HG02623 (cell line): ENCODE measurements around the gene C1orf21.
"Not testable (repeated sequence)": the region's sequence is repeated elsewhere in the genome, so short reads cannot be mapped to it uniquely, and the experiment has no call there.

ENCODE experiments used
- ATAC-seq: cut with Tn5 transposase; IDR thresholded peaks from one replicate; pipeline ENCODE4 v1.9.1; 2021; ENCODE audit warnings: moderate library complexity; ENCODE audit not compliant: unreplicated experiment

C1orf21 gene

DNA sequence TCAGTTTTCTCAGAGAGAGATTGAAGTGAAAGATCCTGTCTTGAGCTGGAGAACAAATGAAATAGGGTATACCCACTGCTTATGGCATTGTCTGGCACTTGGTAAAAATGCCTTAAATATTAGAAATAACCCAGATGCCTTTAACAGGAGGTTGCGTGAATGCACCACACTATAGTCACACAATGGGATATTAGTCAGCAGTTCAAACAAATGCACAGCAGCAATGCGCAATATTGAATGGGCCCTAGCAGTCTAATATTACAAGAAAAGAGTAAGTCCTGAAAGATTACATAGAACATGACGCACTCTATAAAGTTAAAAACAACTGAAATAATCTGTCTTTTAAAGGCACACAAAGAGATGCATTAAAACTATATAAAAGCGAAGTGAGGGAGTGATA, 206.8 kb downstream of the C1orf21 start:
- ATAC-seq, result no peak

DNA sequence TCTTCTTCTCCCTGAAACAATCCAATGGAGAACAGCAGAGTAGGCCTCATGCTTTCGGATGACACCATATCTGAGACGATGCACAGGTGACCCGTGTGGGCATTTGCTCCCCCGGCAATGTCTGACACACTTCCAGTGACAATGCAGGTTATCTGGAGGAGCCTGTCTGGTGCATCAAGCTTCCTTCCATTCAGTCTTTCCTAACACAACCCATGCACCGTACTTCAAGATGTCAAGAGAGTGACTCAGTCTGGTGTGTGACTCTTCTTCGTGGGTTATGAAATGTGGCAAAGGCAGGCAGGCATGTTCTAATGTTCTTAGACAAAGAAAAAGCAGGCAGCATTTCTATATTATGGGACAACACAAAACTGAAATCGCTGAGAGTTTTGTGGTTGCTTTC, 208.8 kb downstream of the C1orf21 start:
- ATAC-seq, result no peak

DNA sequence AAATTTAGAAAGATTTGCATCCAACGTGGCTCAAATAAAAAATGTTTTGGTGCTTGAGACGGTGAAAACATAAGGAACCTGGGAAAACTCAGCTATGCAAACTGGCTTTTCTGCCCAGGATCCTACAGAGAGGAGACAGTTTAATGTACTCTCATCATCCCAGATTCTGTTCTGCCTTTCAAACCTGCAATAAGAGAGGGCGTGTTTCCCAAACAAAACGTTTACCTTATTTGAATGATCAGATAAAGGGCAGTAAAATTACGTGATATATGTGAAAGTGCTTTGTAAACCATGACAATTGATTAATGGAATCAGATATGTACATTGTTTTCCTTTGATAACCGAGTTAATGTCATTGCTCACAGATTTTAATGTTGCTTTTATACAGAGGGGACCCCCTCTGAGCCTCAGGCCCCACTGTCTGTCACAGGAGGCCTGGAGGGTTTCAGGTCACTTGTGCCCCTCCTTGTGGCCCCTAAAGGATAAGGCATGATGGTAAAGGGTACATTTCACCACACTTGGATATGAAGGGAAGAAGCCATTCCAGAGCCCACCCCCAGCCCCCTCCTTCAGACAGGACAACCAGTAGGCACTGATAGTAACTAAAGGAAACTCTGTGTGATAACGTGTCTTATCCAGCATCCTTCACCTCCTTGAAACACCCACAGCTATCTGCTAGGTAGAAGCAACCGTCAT, 210.3 kb downstream of the C1orf21 start:
- ATAC-seq, result no peak

DNA sequence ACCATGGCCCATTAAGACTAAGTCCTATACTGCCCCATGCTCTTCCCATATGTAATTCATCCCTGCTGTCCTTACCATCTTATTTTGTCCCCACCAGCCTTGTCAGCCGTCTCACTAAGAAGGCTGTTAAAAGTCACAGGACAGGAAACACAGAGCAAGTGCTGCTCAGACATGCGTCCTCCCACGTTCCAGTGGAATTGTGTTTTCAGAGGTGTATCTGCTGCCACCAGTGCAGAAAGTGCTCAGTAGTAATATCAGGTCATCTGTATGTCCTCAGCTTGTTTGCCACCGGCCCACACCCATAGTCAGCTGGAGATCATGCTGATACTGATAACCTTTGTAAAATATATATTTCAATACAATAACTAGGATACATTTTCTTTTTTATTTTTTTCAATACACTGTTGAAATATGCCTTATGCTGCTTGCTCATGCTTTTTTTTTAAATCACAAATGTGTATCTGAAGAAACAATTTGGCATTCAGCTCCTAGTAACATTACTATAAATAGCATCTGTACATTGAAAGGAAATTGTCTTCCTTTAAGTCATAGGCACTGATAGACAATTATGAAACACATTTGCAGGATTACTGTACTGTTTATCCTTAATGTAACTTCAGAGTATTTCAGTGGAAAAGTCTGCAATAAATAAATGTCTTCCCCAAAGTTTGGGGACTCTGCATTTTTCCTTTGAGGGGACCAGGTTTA, 211.0 kb downstream of the C1orf21 start:
- no peak for ATAC-seq

DNA sequence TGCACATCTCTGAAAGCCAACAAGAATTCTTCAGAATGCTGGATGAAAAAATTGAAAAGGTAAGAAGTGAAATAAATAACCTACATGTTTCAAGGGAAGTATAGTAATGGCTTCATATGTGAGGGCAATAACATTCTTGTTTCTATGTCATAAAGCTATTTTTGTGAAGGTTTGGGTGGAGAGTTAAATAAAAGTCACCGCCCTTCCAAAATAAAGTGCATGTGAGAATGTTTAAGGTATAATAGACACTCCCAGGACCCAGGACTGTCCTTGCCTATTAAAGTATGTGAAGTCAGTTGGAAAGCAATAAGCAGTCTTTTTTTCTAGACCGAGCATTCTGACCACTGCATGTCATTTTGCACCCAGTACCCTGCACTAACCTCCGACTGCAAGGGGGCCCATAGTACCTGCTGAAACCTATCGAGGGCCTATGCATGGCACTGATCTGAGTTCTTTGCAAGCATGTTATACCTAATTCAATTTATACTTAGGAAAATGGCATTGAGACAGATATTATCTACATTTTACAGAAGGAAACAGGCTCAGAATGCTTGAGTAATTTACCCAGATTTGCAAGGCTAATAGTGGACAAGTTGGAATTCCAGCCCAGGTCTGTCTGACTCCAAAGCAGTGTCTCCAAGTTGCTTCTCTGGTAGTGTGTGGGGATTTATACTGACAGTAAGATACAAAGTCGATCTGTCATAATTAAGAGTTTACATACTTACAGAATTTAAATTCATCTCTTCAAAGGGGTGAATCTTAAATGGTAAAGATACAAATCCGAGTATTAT, 211.8 kb downstream of the C1orf21 start:
- ATAC-seq, result no peak

DNA sequence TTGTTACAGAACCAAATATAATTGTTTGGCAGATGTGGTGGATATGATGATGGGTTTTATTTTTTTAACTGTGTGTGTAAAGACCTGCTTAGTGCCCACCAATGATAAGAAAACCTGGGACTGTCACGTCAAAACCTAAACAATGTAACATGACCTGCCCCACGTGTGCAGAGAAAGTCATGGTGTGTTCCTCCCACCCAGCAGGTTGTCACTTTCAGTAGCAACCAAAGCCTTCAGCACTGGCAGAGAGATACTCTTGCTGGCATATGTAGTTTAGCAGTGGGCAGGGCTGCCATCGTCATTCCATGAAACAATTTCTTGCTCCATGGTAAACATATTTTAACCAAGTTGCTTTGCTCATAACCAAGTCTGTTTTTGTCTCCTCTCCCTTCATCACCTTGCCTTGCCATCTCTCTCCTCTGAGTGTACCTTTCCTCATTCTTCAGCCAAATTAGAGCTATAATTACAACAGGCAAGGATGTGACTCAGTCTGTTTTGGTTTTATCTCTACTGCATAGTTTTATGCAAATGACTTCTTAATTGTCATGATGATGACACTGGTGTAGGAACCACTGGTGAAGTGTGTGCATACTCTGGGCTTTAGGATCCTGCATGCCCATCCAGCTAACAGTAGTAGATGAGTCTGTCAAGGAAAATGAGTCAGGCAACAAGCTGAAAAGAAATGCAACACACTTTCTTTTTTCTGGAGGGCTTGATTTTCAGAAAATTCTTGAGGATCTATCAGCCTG, 217.5 kb downstream of the C1orf21 start:
- ATAC-seq, result no peak

DNA sequence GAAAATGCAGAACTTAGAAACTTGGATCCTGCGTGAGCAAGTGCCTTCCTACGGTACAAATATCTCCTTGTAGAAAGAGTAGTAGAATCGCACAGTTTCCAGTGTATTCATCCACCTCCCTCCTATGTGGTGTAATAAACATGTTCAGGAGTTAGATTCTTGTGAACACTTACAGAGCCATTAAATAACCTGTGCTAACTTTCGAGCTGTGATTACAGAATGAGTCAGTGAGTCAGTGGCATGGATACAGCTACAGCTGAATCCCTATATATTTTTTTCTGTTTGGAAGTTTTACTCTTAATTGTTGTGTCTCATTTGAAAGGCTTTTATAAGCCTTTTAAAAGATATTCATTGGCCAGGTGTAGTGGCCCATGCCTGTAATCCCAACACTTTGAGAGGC, 219.1 kb downstream of the C1orf21 start:
- ATAC-seq, result no peak

DNA sequence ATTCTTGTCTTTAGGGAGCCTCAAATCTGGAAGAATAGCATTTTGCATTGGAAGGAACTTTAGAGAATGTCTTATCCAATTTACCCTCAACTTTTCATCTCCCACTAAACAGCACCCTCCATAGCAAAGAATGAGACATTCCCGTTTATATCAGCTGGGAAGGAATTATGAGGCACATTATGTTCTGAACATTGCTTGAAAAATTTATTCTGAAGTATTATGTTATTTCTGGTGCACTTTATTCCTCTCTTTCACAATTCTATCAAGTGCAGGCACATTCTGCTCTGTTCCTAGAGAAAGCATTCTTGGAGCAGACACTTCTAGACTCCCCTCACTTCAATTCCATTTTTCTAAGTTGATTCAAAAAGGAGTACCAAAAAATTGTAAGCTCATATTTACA, 220.0 kb downstream of the C1orf21 start:
- no peak for ATAC-seq

DNA sequence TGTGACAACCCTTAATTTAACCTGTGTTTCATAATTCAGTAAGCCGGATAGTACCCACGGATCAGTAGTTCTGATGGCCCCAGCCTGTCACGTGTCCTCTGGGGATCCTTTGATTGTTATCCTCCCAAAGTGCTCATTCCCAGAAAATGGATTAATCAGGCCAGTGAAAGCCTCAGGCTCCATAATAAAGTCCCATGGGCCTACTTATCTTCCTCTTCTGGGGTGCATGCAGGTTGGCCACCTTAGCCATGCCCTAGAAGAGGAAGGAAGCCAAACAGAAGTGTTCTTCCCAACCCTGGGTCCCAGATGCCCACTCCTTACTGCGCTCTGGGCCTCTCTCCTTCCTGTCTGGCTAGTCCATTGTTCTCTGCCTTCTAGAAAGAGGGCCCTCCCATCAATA, 221.8 kb downstream of the C1orf21 start:
- ATAC-seq, result no peak

DNA sequence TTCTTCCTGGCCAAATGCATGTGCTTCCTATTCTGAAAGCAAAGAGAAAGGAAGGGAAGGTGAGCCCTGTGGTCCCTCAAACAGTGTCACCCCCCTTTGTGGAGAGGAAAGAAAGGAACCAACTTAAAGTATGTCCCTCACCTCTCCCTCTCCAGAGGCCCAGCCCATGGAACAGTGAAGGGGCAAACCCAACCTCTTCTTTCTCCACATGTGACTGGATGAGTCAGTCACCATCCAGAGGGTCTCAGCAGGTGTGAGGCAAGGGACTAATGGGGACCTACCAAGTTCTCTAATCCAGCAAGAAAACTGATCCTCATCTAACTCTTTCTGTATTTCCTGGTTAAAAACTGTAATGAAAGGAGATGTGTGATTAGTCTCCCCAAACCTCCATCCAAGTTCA, 222.2 kb downstream of the C1orf21 start:
- no peak for ATAC-seq

DNA sequence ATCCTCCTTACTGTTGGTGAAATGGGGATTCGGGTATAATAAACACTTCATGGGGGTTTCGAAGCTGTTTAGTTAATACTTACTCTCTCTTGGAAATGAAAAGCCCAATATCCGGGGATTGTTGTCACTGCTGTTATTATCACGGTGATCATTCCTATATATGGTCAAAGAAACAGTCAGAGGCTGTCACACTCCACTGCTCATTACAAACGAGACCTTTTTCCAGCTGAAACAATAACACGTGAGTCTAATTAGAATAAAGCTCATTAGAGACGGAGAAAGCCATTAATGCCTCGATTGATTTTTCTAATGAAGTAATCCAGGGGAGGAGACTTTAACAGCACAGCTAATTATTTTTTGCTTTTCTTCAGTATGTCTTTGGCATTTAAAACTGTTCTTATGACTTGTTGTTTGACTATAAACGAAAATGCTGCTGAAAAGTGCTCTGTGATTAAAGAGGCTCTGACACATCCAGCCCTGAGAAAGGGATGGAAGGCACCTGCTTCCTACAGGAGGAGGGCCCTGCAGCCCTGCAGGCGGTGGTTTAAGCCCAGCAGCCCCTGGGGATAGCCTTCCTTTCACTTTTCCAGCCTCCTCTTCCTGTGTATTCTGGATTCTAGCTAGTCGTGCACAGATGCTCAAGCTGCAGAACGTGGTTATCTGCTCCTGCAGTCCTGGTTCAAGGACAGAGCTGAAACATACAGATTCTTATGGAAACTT, 224.2 kb downstream of the C1orf21 start:
- no peak for ATAC-seq

DNA sequence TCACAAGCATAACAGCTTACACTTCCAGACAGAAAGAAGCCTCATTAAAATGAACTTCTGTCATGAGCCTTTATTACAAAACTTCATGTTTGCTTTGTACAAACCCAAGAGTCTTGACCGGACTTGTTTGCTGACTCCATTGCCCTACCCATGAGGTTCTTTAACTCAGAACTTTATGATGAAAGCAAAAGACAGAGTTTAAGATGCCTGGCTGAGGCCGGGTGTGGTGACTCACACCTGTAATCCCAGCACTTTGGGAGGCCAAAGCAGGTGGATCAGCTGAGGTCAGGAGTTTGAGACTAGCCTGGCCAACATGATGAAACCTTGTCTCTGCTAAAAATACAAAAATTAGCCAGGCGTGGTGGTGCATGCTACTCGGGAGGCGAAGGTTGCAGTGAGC, 225.4 kb downstream of the C1orf21 start:
- ATAC-seq, result not testable (repeated sequence)

DNA sequence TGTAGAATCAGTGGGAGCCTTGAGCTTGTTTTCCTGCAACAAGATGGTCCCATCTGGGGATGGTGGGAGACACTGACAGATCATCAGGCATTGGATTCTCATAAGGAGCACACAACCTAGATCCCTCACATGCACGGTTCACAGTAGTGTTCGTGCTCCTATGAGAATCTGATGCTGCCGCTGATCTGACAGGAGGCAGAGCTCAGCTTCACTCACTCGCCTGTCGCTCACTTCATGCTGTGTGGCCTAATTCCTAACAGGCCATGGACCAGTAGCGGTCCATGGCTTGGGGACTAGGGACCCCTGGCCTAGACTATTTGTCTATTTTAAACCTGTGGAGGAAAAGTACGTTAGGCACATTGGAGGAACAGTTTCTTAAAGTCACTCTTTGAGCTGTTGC, 227.8 kb downstream of the C1orf21 start:
- ATAC-seq, result no peak

DNA sequence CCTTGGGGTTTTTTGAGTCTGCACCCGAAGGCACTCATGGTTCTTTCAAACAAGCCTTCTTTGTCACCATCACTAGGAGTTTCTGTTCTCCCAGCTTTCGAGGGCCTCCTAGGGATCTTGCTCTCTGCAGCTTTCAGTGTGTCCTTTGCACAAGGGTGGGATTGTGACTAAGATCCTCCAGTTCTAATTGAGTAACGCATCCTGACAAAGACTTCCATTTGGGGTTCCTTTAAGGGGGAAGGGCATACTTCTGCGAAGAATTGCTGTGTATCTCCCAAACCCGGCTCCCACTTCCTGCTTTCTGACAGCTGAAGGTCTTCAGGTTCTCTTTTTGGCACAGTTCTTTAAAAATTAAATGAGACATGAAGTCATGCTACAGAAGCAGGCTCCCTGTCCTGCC, 228.5 kb downstream of the C1orf21 start:
- ATAC-seq, result no peak

DNA sequence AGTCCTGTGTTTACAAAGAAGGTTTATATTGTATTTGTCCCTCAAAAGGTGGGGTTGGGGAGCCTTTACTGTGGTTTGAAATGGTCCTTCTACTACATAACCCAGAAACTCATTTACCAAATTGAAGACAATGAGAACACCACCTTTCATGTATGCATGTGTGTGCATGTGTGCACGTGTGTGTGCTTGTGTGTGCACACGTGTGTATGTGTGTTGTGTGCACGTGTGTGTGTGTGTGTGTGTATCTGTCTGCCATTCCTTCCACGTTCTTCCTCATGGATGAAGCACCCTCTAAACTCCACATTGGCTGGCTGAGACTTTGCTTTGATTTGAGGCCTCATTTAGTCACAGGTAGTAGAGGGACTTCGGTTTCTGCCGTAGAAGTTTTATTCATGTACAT, 229.7 kb downstream of the C1orf21 start:
- no peak for ATAC-seq

DNA sequence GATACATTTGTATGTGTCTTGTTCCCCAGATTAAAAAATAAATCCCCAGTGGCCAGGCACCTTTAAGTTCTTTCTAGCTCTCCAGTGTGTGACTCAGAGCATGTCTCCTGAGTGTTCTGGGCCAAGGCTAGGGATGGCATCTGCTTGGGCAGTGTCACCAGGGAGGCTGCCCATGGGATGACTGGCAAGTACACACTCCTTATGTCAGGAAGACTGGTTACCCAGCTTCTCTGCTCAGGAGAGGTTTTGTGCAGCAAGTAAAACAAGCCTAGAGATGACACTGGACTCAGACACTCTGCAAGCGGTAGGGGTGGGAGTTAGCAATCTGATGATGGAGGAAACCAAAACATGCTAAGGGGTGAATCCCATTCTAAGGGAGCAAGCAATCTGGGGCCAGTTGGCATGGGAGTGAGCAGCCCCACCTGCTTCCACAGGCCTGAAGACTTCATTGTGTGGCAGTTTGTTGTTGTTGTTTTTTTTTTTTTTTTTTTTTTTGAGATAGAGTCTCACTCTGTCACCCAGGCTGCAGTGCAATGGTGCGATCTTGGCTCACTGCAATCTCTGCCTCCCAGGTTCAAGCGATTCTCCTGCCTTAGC, 230.7 kb downstream of the C1orf21 start:
- ATAC-seq, result no peak

DNA sequence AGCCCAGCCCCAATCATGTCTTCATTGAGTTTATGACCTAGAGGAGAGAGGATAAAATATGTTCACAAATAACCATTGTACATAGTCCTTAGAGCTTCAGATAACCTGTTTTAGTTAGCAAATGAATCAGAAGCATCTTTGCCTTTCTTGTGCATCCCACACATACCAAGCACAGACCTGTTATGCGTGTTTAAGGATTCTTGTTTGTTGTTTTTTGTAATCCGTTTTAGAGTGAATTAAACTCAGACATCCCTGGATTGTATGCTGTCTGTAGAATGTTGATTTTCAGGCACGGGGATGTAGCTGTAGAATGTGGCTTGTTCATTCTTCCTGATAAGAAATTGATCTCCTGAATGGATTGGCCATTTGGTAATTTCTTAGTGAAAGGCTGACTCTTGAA, 232.0 kb downstream of the C1orf21 start:
- ATAC-seq, result no peak

DNA sequence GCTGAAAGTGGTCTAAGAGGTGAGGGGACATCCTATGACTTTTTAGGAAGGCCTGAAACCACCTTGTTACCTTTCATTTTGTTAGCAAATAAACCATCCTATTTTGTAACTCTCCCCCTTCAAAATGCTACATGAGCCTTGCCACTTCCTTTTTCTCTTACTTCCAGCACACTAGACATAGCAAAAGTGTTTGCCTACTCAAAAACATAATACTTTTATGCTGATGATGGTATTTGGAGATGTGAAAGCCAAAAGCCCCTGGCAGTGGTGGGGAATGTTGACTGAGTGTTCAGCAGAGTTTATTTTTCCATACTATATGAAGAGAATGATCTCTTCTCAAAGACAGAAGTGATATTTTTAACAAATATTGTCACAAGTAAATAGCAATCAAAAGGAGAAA, 233.6 kb downstream of the C1orf21 start:
- ATAC-seq, result no peak

DNA sequence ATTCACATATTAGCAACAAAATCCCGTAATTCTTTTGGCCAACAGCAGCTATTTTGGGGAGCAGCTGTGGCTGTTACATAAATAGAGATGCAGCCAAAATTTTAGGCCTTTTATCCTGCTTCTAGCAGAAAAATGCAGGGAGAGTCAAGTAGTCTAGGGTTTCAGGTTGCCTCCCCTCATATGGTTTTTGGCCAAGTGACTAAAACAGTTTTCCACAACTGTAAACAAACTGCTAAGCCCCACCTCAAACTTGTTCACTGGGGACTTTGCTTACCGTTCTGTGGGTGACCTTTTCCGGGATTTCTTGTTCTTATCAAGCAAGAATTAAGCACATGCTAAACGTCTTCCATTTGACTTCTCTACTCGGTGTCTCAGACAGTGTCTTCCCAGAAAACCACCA, 234.4 kb downstream of the C1orf21 start:
- ATAC-seq, result no peak

DNA sequence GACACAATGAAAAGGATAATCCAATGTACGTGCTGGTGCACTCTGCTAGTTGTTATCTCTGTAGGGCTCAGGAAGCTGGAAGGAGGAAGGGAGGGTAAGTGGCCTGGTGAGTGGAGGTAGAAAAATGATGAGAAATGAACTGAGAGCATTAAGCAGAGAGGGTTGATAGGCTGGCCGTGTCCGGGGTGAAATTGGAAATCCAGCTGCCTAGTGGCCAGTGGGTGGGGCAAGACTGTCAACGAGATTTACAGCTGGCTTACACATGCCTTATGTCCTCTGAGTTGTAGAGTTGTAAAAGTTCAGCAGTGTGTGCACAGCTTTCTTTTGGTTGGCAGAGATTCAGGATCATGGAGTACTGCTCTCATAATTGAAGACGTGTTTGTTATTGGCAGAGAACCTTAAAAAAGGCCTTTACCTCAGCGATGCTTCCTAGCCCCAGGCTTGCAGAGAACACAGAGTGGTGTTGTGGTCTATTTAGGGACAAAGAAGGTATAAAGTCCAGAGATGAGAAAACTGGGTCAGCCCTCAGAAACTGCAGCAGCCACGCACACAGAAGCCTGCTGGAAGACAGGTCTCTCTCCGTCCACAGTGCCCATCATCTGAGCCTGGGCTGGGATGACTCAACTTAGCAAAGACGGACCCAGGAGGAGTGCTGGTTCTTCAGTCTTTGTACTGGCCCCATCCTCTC, 235.5 kb downstream of the C1orf21 start:
- ATAC-seq, result no peak
